Fibroblast of villous mesenchyme (primary cell): ENCODE measurements around the gene CASP6. TPM values are rescaled to one million over a fixed set of nuclear protein-coding genes. Genes with fewer than 3 reads are reported as not detected.

Experiments
- DNase-seq: peaks from one replicate; pipeline ENCODE4 v3.0.0-alpha.2; 2010; ENCODE audit warnings: low read depth
- H3K4me3 ChIP-seq: 2 replicates; pipeline ENCODE4 v1.5.1; 2011; ENCODE audit warnings: low read depth, mild to moderate bottlenecking, low read length
- CTCF ChIP-seq: IDR thresholded peaks from 2 replicates; pipeline ENCODE4 v1.5.1; 2012; ENCODE audit warnings: low read depth, mild to moderate bottlenecking, low read length; ENCODE audit not compliant: insufficient read depth
- total RNA-seq: library from RNA; depleted of rRNA; stranded (reverse); fragments of >200 nt; gene quantifications from 2 replicates; pipeline ENCODE4 v1.2.3, GENCODE V29; 2012

CASP6 gene
- total RNA-seq, 1 donor, result 26.3 TPM

- no peak overlapping the region for H3K4me3 ChIP-seq
- no peak for DNase-seq
- TF ChIP-seq CTCF, result no peak
Observed at GRCh38 chr4:109657854-109658418, 45.3 kb downstream of the CASP6 start.

DNA sequence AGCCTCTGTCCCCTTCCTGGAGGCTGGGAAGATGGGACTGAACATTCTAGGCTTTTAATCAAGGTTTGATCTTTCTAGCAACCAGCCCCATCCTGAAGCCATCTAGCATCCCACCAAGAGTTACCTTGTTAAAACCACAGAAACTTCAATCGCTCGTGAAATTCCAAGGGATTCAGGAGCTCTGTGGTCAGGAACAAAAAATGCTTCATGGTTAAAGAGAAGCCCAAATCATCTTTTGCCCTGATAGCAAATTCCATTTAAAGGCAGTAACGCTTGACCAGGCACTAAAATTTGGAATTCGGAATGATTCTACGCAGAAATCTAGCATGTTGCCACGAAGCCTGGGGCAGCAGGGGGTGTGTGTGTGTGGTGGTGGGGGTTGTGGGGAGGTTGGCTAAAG, 47.8 kb downstream of the CASP6 start:
- DNase-seq, result no peak
- no peak for TF ChIP-seq CTCF
- no peak overlapping the region for H3K4me3 ChIP-seq

DNA sequence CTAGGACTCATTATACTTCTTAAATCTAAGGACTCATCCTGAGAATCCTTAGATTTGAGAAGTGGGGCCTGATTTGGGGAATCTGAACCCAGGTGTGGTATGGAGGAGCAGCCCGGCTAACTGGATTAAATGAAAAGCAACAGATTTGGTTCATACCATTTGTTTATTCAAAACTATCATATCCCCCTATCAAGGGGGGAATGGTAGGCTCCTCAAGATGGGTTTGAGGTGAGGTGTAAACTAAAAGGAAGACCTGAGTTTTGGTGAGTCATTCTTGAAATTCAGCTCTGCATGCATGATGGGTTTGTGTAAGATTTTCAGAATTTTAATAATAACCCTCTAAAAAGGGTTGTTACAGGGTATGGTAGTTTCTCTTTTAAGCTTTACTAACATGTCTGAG, 53.4 kb downstream of the CASP6 start:
- DNase-seq, result no peak
- no peak for TF ChIP-seq CTCF
- H3K4me3 ChIP-seq, result no peak overlapping the region

DNA sequence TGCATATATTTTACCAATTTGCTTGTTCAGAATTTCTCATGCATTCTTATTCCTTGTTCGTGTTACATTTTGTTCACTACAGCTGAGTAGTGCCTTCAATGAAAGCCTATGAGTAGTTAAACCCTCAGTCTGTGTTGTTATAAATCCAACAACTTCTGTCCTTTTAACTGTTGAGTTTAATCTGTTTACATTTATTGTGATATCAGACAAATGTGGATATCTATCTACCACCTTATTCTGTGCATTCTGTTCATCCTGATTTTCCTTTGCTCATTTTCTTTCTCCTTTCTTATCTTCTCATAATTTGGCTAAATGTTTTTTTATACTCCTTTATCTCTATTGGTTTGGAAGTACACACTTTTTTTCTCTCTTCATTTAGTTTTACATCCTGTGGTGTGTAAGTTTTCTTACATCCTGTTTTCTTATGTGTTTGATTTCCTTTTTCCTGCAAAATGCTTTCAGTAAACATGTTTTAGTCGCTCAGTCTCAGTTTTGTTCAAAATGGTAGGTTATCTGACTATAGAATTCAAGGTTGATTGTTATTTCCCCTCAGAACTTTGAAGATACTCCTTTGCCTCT, 54.2 kb downstream of the CASP6 start:
- TF ChIP-seq CTCF, result no peak
- no peak overlapping the region for H3K4me3 ChIP-seq
- DNase-seq, result no peak

GRCh38 chr4:109648266-109648996, 54.8 kb downstream of the CASP6 start:
- H3K4me3 ChIP-seq, result no peak overlapping the region
- TF ChIP-seq CTCF, result no peak
- DNase-seq, result no peak

DNA sequence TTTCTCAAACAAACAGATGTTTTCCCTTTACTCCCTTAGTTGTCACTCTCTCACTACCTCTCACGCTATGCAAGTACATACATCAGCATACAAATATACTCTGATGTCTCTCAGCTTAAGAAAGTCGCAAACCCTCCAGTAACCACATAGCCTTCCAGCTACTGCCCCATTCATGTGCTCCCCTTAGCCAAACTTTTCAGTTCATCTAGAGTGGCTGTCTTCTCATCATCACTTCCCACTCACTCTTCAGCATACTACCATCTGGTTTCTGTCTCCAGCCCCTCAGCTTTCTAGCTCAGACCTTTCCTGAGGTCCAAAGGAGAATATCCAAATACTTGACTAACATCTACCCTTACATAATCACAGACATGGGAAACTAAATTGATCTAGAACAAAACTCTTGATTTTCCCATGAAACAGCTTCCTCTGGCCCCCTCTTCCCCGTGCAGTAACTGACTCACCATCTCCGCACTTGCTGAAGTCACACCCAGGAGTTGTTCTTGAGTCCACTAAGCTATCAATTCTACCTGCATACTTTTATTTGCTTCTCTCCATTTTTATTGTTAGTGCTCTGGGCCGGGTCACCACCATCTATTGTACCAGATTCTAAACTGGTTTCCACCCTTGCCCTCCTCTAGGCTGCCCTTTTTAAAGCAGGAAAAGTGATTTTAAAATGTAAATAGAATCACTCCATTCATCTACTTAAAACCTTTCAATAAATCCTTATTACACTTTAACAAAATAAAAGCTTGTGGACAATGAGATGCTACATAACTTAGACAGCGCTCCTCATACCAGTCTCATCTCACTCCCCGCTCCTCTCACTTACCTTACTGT, 57.2 kb downstream of the CASP6 start:
- no peak for DNase-seq
- no peak overlapping the region for H3K4me3 ChIP-seq
- TF ChIP-seq CTCF, result no peak
